HG03342 (cell line): ENCODE data around the gene FAM53B.

Experiments
- ATAC-seq: cut with Tn5 transposase; IDR thresholded peaks from one replicate; pipeline ENCODE4 v1.9.1; 2021; ENCODE audit warnings: mild to moderate bottlenecking, moderate library complexity; ENCODE audit not compliant: unreplicated experiment

FAM53B gene

DNA sequence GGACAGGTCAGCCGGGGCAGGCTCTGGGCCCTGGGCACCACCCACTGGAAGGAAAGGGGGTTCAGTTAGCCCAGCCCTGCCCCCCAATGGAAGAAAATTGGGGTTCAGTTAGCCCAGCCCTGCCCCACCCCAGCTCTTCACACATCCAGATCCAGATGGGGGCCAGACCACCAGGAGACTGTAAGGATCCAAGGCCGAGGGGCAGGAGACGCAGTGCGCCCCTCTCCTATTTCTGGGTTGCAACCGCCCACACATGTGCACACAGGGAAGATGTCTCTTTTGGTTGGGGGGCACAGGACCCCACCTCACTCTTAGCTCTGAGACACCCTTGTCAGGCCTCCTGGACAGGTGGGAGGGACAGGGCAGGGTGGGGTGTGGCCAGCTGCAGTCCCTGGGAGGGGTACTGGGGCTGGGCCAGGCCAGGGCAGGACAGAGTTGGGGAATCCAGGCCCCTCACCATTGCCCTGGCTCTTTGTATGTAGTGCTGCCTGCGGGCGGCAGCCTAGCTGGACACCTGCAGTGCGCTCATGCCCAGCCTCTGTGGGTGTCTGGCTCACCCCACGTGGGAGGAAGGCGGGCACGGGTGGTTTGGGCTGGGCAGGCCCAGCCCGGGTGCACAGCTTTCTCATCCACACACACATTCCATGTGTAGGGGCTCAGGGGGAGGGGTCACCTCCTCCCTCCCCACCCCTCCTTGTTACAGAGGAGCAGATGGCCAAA is 141.4 kb downstream of the FAM53B start:
- no peak for ATAC-seq

- ATAC-seq = no peak
Observed at GRCh38 chr10:124602121-124602561, 142.0 kb downstream of the FAM53B start.

DNA sequence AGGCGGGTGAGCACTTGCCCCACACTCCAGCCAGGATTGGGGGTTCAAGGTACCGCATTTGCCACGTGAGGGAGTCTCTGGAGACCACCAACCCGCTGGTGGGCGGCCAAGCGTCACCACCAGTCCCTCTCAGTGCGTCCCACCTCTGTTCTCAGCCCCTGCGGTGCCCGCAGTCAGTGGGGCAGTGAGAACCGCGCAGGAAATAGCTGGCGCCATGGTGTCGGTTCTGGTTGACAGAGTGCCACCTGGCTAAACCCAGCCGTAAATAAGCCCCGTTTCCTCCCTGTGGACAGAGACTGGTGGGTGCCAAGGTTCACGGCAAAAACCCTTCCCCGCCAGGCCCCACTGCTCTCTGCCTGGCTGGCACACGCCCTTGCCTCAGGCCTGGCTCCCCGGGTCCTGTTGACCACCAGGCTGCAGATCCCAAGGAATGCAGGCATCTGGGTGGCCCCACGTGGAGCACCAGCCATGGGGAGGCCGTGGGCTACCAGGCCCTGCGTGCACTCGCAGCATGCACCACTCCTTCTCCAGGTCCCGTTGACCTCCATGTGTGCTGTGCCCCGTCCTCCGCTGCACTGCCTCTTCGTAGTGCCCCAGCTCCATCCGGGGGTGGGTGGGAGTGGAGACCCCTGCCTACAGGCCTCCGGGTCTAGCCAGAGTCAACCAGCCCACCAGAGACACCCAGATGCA is 142.6 kb downstream of the FAM53B start:
- peak; percentile 39 for ATAC-seq

GRCh38 chr10:124601016-124601415 is 143.2 kb downstream of the FAM53B start:
- no peak for ATAC-seq

- ATAC-seq = no peak
Observed at GRCh38 chr10:124600051-124600880, 143.9 kb downstream of the FAM53B start.

DNA sequence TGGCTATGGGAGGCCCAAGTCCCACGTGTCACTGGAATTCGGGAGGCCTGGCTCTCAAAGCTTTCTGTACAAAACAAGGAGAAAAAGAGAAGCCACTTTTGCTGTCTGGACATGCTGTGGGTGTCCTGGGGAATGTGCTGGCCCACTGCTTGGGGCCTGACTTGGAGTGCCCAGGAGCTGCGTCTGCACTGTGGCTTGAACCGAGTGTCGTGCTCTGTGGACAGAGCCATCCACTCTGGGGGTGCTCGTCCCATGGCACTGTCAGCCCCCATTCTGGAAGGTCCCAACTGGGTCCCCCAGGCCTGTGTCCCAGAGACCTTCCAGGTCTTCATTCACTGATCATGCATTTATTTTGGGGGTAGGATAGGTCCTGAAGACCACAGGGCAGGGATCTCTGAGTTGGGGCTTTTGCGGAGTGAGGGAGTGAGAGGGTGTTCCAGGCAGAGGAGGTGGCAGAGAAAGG is 144.6 kb downstream of the FAM53B start:
- no peak for ATAC-seq

- no peak for ATAC-seq
Observed at GRCh38 chr10:124598773-124599587, 145.2 kb downstream of the FAM53B start.

DNA sequence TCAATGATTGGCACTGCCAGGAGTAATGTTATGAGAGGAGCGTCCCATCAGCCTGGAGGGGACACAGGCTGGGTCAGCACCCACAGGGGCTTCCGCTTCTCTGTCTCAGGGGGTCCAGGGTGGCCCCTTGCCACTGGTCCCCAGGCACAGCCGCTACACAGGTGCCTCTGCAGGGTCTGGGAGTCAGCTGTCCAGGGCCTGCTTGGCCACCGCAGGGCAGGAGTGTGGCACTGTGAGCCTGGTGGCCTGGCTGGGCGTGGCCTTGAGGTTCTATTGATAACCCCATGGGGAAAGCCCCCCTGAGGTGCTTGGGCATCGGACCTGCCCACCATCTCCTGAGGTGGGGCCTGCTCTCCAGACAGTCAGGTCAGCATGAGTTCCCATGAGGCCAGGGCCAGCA is 146.0 kb downstream of the FAM53B start:
- ATAC-seq = no peak

DNA sequence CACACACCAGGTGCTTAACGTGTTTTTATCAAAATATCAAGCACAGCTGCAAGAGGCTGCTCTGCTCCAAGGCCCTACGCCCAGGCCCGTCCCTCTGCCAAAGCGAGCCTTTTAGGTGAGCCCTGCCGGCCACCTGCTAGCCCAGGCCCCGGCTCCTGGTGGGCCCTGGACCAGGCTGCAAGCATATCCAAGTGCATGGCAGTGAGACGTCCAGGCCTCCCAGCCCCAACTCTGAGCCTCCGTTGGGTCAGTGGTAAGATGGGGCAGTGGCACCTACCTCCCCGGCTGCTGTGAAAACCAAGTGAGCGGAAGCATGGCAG is 146.4 kb downstream of the FAM53B start:
- no peak for ATAC-seq

DNA sequence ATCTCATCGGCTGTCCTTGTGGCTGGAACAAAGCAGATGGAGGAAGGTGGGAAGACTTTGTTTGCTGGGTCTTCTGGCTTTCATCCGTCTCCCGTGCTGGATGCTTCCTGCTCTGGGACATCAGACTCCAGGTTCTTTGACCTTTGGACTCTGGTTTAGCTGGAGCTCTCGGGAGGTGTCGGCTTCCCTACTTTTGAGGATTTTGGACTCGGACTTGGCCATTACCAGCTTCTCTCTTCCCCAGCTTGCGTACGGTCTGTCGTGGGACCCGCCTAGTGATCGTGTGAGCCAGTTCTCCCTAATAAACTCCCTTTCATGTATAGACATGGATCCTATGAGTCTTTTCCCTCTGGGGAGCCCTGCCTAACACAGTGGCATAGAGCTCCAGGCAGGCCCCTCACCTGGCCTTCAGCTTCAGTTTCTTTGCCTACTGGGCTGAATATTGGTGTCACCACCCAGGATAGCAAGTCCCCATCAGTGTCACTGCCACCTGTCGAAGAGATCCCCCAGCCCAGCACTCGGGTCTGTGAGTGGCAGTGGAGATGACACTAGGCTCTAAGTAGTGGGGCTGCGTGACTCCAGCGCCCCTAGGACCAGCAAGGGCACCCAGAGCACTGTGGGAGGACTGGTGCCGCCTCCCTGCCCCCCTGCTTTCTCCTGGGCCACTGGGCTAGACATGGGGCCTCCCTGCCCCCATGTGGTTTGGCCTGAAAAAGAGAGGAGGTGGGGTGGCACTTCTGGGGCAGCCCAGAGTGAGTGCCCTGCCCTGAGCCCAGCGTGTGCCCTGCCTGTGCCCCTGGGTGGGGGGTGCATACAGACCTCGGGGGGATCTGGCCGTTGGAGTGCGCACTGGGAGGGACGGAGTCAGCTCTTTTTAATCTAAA is 147.0 kb downstream of the FAM53B start:
- no peak for ATAC-seq

- no peak for ATAC-seq
Observed at GRCh38 chr10:124596116-124596785, 147.9 kb downstream of the FAM53B start.

GRCh38 chr10:124595143-124595883 is 148.9 kb downstream of the FAM53B start:
- no peak for ATAC-seq

DNA sequence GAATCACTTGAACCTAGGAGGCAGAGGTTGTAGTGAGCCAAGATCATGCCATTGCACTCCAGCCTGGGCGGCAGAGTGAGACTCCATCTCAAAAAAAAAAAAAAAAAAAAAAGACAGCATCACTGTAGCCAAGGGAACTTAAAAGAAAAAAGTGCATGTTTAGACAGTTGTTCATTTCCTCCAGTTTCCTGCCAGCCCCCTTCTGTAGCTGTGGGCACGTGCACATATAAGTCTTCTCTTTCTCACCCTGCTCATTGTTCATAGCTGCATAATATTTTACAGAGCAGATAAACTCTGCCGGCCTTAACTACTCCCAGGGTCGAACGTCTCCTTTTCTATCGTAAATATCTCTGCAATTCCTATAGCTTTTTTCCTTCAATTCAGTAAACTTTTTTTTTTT is 149.9 kb downstream of the FAM53B start:
- no peak for ATAC-seq

DNA sequence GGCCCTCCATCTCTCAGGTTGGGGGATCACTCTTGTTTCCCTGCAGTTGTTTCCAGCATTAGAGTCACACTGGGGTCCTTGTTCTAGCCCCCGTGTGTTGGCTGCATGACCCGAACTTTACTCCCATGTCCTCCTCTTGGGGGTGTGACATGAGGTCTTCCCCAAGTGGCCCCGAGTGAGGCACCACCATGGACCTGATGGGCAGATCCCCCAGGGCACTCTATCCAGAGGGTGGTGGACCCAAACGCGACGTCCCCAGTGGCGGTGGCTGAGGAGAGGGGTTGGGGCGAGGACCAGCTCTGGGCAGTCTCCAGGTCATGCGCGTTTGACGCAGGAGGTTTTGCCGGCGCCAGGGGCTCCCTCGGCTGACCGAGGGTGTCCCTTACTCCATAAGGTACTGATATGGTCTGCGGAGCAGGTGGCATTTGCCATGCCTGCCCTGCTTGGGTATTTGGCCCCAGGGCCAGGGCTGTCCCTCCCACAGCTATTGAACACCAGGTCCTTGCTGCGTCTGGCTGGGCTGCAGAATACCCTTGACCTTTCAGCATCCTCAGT is 150.7 kb downstream of the FAM53B start:
- ATAC-seq = no peak

DNA sequence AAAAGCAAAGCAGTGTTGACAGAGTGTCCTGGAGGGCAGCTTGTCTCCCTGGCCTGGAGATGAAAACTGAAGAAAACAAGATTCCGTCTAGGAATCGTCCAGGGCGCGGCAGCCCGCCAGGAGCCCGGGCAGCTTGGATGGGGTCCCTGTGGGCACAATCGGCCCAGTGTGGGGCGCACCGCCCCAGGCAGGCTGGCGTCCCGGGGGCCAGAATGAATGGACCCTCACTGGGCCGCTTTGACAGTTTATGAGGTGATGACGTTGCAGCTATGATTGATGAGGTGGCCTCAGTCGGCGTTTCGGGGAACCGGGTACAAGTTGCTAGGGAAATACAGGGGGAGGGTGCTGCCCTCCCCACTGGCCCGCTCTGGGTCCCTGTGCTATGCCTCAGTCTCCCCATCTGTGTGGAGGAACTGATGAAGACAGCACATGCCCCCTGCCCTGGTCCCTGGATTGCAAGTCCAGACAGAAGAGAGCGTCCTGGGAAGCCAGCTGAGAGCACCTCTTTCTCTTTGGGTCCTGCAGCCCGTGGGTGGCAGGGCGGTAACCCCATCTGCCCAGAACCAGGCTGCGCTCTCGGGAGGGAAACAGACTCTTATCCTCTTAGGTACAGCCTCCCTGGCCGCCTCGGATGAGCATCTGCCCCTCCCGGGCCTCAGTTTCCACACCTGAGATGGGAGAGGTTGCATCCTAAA is 151.3 kb downstream of the FAM53B start:
- ATAC-seq = no peak

- ATAC-seq = no peak
Observed at GRCh38 chr10:124592101-124592500, 152.1 kb downstream of the FAM53B start.

- no peak for ATAC-seq
Observed at GRCh38 chr10:124591123-124591495, 153.1 kb downstream of the FAM53B start.
